ENCODE results near the gene YAE1.

The YAE1 gene

GRCh38 chr7:39607865-39608264 is 41.7 kb downstream of the YAE1 start:
- DNase-seq (ENCODE audit: low read depth), result no peak

- no peak for DNase-seq (ENCODE audit: low read depth)
Measured at GRCh38 chr7:39608278-39608677, 42.1 kb downstream of the YAE1 start.

GRCh38 chr7:39609113-39609934 is 43.1 kb downstream of the YAE1 start:
- DNase-seq (ENCODE audit: low read depth), result no peak

GRCh38 chr7:39609935-39610263 is 43.7 kb downstream of the YAE1 start:
- no peak for DNase-seq (ENCODE audit: low read depth)

GRCh38 chr7:39613577-39613976 is 47.4 kb downstream of the YAE1 start:
- no peak for DNase-seq (ENCODE audit: low read depth)

- DNase-seq (ENCODE audit: low read depth), result no peak
Measured at GRCh38 chr7:39614299-39614698, 48.1 kb downstream of the YAE1 start.

- DNase-seq (ENCODE audit: low read depth), result no peak
Measured at GRCh38 chr7:39615350-39615975, 49.3 kb downstream of the YAE1 start.

- DNase-seq (ENCODE audit: low read depth), result no peak
Measured at GRCh38 chr7:39616138-39616537, 49.9 kb downstream of the YAE1 start.

- no peak for DNase-seq (ENCODE audit: low read depth)
Measured at GRCh38 chr7:39617005-39617404, 50.8 kb downstream of the YAE1 start.

GRCh38 chr7:39618868-39619267 is 52.7 kb downstream of the YAE1 start:
- DNase-seq (ENCODE audit: low read depth), result no peak

- DNase-seq (ENCODE audit: low read depth), result no peak
Measured at GRCh38 chr7:39620486-39620885, 54.3 kb downstream of the YAE1 start.

GRCh38 chr7:39621261-39621660 is 55.1 kb downstream of the YAE1 start:
- DNase-seq (ENCODE audit: low read depth), result no peak

- no peak for DNase-seq (ENCODE audit: low read depth)
Measured at GRCh38 chr7:39621784-39622411, 55.7 kb downstream of the YAE1 start.

Data from CMK (cell line).